Tibial nerve (tissue), 4 donors: ENCODE measurements around the gene PCP2. TPM values are rescaled to one million over a fixed set of nuclear protein-coding genes. Genes with fewer than 3 reads are reported as not detected.
A peak's percentile ranks its signal among the peaks of the same experiment; 100 is the strongest.

ENCODE experiments used
- DNase-seq, 2 donors: peaks; one replicate each; pipeline ENCODE4 v3.0.0-alpha.2; 2019; ENCODE audit warnings: low spot score in 2 of 2
- H3K27ac ChIP-seq, 4 donors: fragments of 200-600 bp; sonication (generic) in 3 of 4; one replicate each; pipeline ENCODE4 v1.5.1; 2017 to 2019; ENCODE audit warnings: mild to moderate bottlenecking in 1 of 4
- H3K27me3 ChIP-seq, 2 donors: fragments of 200-600 bp; sonication (generic) in 1 of 2; one replicate each; pipeline versions ENCODE4 v1.5.1 to v1.6.0; 2017 to 2019
- H3K36me3 ChIP-seq, 3 donors: fragments of 200-600 bp; sonication (generic); one replicate each; pipeline ENCODE4 v1.5.1; 2018 to 2019
- H3K4me1 ChIP-seq, 4 donors: fragments of 200-600 bp; sonication (generic) in 3 of 4; one replicate each; pipeline ENCODE4 v1.5.1; 2017 to 2019
- H3K4me3 ChIP-seq, 4 donors: fragments of 200-600 bp; sonication (generic) in 3 of 4; one replicate each; pipeline ENCODE4 v1.5.1; 2017 to 2019; ENCODE audit warnings: mild to moderate bottlenecking in 1 of 4, moderate library complexity in 1 of 4
- H3K9me3 ChIP-seq, 4 donors: fragments of 200-600 bp; sonication (generic) in 3 of 4; one replicate each; pipeline ENCODE4 v1.5.1; 2017 to 2019
- EP300 ChIP-seq, 2 donors: sonication (generic); formaldehyde crosslinking; IDR thresholded peaks; one replicate each; pipeline ENCODE4 v1.6.1; 2017; ENCODE audit warnings: antibody characterized with exemption in 2 of 2, mild to moderate bottlenecking in 1 of 2
- POLR2A ChIP-seq, 2 donors: fragments of 450-650 bp; IDR thresholded peaks; one replicate each; pipeline ENCODE4 v1.6.1; 2017; ENCODE audit warnings: antibody characterized with exemption in 2 of 2, mild to moderate bottlenecking in 2 of 2, moderate library complexity in 2 of 2
- WGBS, 2 donors: methylation state at CpG; one replicate each; pipeline ENCODE4 v1.1.5; 2018; 5-methylcytosine and 5-hydroxymethylcytosine counted together
- total RNA-seq, 4 donors: library from RNA; depleted of rRNA; stranded (reverse); fragments of >200 nt; gene quantifications; one replicate each; pipeline ENCODE4 v1.1.0, GENCODE V29; 2016
- TF ChIP-seq, protein P1 (sequence below), 5 experiments: fragments of 200-600 bp in 3 of 5; fragments of 450-650 bp in 2 of 5; sonication (generic) in 3 of 5; IDR thresholded peaks; one replicate each; pipeline ENCODE4 v1.5.1; 2016 to 2019; ENCODE audit warnings: antibody characterized with exemption in 5 of 5, mild to moderate bottlenecking in 3 of 5, moderate library complexity in 2 of 5

Gene PCP2
- total RNA-seq, result not detected

DNA sequence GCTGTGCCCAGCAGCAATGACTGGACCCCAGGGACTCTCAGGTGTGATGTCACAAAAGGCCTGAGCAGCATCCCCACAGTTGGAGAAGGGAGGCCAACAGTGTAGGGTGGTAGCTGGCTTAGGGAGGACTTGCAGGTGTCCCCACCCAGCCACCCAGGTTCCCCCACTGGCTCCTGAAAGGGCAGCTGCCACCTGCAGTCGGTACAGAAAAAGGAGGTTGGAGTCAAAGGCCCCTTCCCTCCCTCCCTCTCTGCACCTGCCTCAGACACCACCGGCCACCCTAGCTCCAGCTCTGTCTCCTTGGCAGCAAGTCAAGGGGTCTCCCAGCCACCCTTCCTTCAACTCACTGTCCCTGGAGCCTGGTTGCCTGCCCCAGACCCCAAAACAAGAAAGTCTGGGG is at the start of gene PCP2:
Gene PCP2 (minus strand): TSS at position 22 of the 400 bp plus-strand sequence. CDS start 262 bp downstream, outside the sequence.
- Histone ChIP-seq H3K36me3 (peaks cover 0 to 15% (median 0%) of the 10 kb centered on the region in 3 donors), H3K27me3 (peaks cover 0 to 25% of the 10 kb centered on the region in 2 donors), H3K4me3 (no peak within 1 kb of the TSS), H3K4me1 (peaks cover 4 to 28% (median 13%) of the 10 kb centered on the region in 4 donors), H3K9me3 (no peaks in the 10 kb centered on the region), H3K27ac (no peak within 1 kb of the TSS)
- no peak for DNase-seq
- TF ChIP-seq, protein P1, sequence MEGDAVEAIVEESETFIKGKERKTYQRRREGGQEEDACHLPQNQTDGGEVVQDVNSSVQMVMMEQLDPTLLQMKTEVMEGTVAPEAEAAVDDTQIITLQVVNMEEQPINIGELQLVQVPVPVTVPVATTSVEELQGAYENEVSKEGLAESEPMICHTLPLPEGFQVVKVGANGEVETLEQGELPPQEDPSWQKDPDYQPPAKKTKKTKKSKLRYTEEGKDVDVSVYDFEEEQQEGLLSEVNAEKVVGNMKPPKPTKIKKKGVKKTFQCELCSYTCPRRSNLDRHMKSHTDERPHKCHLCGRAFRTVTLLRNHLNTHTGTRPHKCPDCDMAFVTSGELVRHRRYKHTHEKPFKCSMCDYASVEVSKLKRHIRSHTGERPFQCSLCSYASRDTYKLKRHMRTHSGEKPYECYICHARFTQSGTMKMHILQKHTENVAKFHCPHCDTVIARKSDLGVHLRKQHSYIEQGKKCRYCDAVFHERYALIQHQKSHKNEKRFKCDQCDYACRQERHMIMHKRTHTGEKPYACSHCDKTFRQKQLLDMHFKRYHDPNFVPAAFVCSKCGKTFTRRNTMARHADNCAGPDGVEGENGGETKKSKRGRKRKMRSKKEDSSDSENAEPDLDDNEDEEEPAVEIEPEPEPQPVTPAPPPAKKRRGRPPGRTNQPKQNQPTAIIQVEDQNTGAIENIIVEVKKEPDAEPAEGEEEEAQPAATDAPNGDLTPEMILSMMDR (IDR thresholded peaks at IDR 0.05), result no peak
- no peak for TF ChIP-seq EP300 (IDR thresholded peaks at IDR 0.05)
- no peak for TF ChIP-seq POLR2A (IDR thresholded peaks at IDR 0.05)
- 29 to 66% methylated on average over 1 to 2 of the region's 2 CpGs for WGBS, 2 donors

GRCh38 chr19:7682175-7682855 is 48.8 kb upstream of the PCP2 start:
- TF ChIP-seq POLR2A (IDR thresholded peaks at IDR 0.05), result no peak
- no peak for TF ChIP-seq EP300 (IDR thresholded peaks at IDR 0.05)
- TF ChIP-seq, protein P1 (IDR thresholded peaks at IDR 0.05), result no peak
- Histone ChIP-seq H3K36me3 (peaks cover 0 to 35% (median 0%) of the 10 kb centered on the region in 3 donors), H3K4me1 (peaks cover 0 to 19% (median 10%) of the 10 kb centered on the region in 4 donors), H3K27me3 (peaks cover 0 to 17% of the 10 kb centered on the region in 2 donors), H3K4me3 (peak overlapping the region in 3 of 4 donors; percentile 88 to 99 (median 99)), H3K27ac (no peak overlapping the region), H3K9me3 (no peaks in the 10 kb centered on the region)
- 75 to 82% methylated on average over 69 to 74 of the region's 74 CpGs for WGBS, 2 donors
- DNase-seq, result no peak

DNA sequence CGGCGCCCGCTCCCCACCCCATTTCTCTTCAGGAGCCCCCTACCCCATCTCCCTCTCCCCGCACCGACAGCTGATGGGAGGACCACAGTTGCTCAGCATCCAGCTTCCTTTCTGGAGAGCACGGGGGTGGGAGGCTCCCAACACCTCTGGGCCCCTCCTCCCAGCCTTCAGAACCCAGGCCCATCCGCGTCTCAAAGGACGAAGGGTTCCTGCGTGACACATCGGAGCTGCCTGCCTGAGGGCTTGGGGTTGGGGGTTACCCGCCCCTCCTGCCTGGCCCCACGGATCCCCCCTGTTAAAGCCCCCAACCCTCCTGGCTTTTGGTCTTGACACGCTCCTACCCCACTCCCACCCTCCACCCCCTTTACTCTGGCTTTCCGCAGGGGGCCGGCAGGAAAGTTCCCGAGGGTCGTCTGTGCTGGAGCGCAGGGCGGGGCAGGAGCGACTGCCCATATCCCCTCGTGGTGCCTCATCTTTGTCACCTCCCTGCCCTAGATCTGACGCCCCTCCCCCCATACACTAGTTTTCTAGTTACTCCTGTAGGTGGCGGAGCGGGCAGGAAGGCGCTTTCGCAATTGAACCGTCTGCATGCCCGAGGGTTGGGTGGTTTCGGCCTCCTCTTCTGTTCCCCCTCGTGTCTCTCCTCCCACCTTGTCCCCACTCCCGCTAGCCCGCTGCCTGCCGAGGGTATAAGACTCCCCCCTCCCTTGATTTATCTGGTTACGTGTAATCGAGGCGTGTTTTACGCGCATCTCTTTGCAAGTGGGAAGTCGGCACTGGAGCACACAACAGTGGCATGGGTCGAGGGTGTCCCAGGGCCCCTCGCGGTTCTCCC is 48.0 kb upstream of the PCP2 start:
- H3K4me3 ChIP-seq, result peak overlapping the region; percentile 73 to 99 (median 94)
- WGBS, 2 donors, result 5 to 6% methylated on average over 42 to 43 of the region's 43 CpGs

GRCh38 chr19:7680606-7681339 is 47.3 kb upstream of the PCP2 start, which contains the start of gene TRAPPC5:
TSS of gene TRAPPC5 (plus strand) at chr19:7680833. CDS start at chr19:7682254, 1,421 bp downstream.
- DNase-seq, result peak; percentile 68 to 70
- Histone ChIP-seq H3K27ac (peak within 1 kb of the TSS; percentile 69 to 91 (median 88)), H3K27me3 (peaks cover 0 to 29% of the 10 kb centered on the region in 2 donors), H3K36me3 (peaks cover 0 to 35% (median 0%) of the 10 kb centered on the region in 3 donors), H3K4me1 (peaks cover 0 to 19% (median 10%) of the 10 kb centered on the region in 4 donors), H3K9me3 (no peaks in the 10 kb centered on the region), H3K4me3 (peak within 1 kb of the TSS; percentile 73 to 99 (median 94))
- WGBS, 2 donors, result 0% methylated on average over 34 to 43 of the region's 79 CpGs
- TF ChIP-seq EP300 (IDR thresholded peaks at IDR 0.05) (peak in 1 of 2 donors; percentile 74), POLR2A (IDR thresholded peaks at IDR 0.05) (peak; percentile 25 to 48)
- TF ChIP-seq, protein P1 (IDR thresholded peaks at IDR 0.05), result peak; percentile 96 to 100 (median 99)

More for the DNA sequence above, 48.0 kb upstream of the PCP2 start:
- H3K4me1 ChIP-seq, result peaks cover 0 to 19% (median 10%) of the 10 kb centered on the region in 4 donors
- H3K27me3 ChIP-seq, result peaks cover 0 to 22% of the 10 kb centered on the region in 2 donors
- peaks cover 0 to 35% (median 0%) of the 10 kb centered on the region in 3 donors for H3K36me3 ChIP-seq
- peak overlapping the region; percentile 69 to 91 (median 88) for H3K27ac ChIP-seq
- no peaks in the 10 kb centered on the region for H3K9me3 ChIP-seq
- TF ChIP-seq, protein P1 (IDR thresholded peaks at IDR 0.05), result peak; percentile 24 to 62 (median 39)
- TF ChIP-seq POLR2A (IDR thresholded peaks at IDR 0.05) (no peak), EP300 (IDR thresholded peaks at IDR 0.05) (peak in 1 of 2 donors; percentile 28)
- DNase-seq, result peak; percentile 42 to 83
